GM23248 (cell line): ENCODE measurements around the gene EXOC6. TPM values are rescaled to one million over a fixed set of nuclear protein-coding genes. Genes with fewer than 3 reads are reported as not detected.

Source experiments
- DNase-seq: peaks from one replicate; pipeline ENCODE4 v3.0.0-alpha.2; 2015
- H2AFZ ChIP-seq: fragments of 200-600 bp; sonication (generic); 2 replicates; pipeline ENCODE4 v1.6.1; 2016; ENCODE audit warnings: antibody characterized with exemption
- H3F3A ChIP-seq: fragments of 200-600 bp; sonication (generic); 2 replicates; pipeline ENCODE4 v1.6.1; 2016; ENCODE audit warnings: mild to moderate bottlenecking, antibody characterized with exemption, mixed run types; ENCODE audit not compliant: insufficient read depth
- H3K27ac ChIP-seq: fragments of 200-600 bp; sonication (generic); 2 replicates; pipeline ENCODE4 v1.5.1; 2016; ENCODE audit warnings: mild to moderate bottlenecking
- H3K27me3 ChIP-seq: fragments of 200-600 bp; sonication (generic); replicated peaks from 2 replicates; pipeline ENCODE4 v1.6.1; 2016; ENCODE audit warnings: mild to moderate bottlenecking; ENCODE audit not compliant: insufficient read depth
- H3K36me3 ChIP-seq: fragments of 200-600 bp; sonication (generic); 2 replicates; pipeline ENCODE4 v1.6.1; 2016; ENCODE audit warnings: low read depth, mild to moderate bottlenecking
- H3K4me1 ChIP-seq: fragments of 200-600 bp; sonication (generic); 2 replicates; pipeline ENCODE4 v1.6.1; 2016; ENCODE audit warnings: mild to moderate bottlenecking; ENCODE audit not compliant: insufficient read depth
- H3K4me2 ChIP-seq: fragments of 200-600 bp; sonication (generic); one replicate; pipeline ENCODE4 v1.6.1; 2016; ENCODE audit warnings: mild to moderate bottlenecking; ENCODE audit not compliant: unreplicated experiment
- H3K4me3 ChIP-seq: fragments of 200-600 bp; sonication (generic); 2 replicates; pipeline ENCODE4 v1.5.1; 2016; ENCODE audit warnings: mild to moderate bottlenecking
- H3K79me2 ChIP-seq: fragments of 200-600 bp; sonication (generic); 2 replicates; pipeline ENCODE4 v1.6.1; 2016; ENCODE audit warnings: mild to moderate bottlenecking; ENCODE audit not compliant: insufficient read depth
- H3K9ac ChIP-seq: fragments of 200-600 bp; sonication (generic); 2 replicates; pipeline ENCODE4 v1.6.1; 2016; ENCODE audit warnings: mild to moderate bottlenecking
- H3K9me2 ChIP-seq: fragments of 200-600 bp; sonication (generic); 2 replicates; pipeline ENCODE4 v1.6.1; 2016; ENCODE audit warnings: mixed run types, mild to moderate bottlenecking, moderate library complexity; ENCODE audit not compliant: insufficient read depth
- H3K9me3 ChIP-seq: fragments of 200-600 bp; sonication (generic); one replicate; pipeline ENCODE4 v1.6.1; 2017; ENCODE audit warnings: low read depth
- H4K20me1 ChIP-seq: fragments of 200-600 bp; sonication (generic); 2 replicates; pipeline ENCODE4 v1.6.0; 2016; ENCODE audit not compliant: insufficient read depth
- EZH2 ChIP-seq: fragments of 200-600 bp; sonication (generic); IDR thresholded peaks from 2 replicates; pipeline ENCODE4 v1.6.1; 2018; ENCODE audit warnings: antibody characterized with exemption, mild to moderate bottlenecking; ENCODE audit not compliant: insufficient read depth, poor library complexity, severe bottlenecking
- EZH2phosphoT487 ChIP-seq: fragments of 200-600 bp; sonication (generic); IDR thresholded peaks from 2 replicates; pipeline ENCODE4 v1.6.1; 2018; ENCODE audit warnings: antibody characterized with exemption, moderate library complexity, mild to moderate bottlenecking, low read depth; ENCODE audit not compliant: insufficient read depth
- WGBS, 2 experiments: methylation state at CpG; one replicate each; pipeline ENCODE4 v1.1.6; 2015 to 2017; ENCODE audit warnings: low lambda C conversion rate in 2 of 2, low coverage in 1 of 2; ENCODE audit errors: missing lambda C conversion rate in 2 of 2; 5-methylcytosine and 5-hydroxymethylcytosine counted together
- in situ Hi-C: fragments of 300-500 bp; cut with MboI; formaldehyde crosslinking; loops from 2 replicates; pipeline ENCODE4 v1.15.0; 2020
- polyA plus RNA-seq: library from polyadenylated mRNA; unstranded; fragments of >200 nt; fragmentation: Nextera tagmentation; extraction: Ambion mirVana; gene quantifications from 2 replicates; pipeline ENCODE4 v1.2.1, GENCODE V29; 2016
- total RNA-seq: library from RNA; depleted of rRNA; stranded (reverse); fragments of >200 nt; shearing (Covaris generic); gene quantifications from 2 replicates; pipeline ENCODE4 v1.2.3, GENCODE V29; 2014

EXOC6 gene
- total and polyA plus RNA-seq, 2 experiments from 2014 or later = 2.0 to 3.4 TPM

GRCh38 chr10:92876509-92877036, 28.3 kb downstream of the EXOC6 start:
- H3K27ac ChIP-seq = no peak overlapping the region
- no peak for DNase-seq
- TF ChIP-seq EZH2 = no peak
- no peak for TF ChIP-seq EZH2phosphoT487
- H2AFZ ChIP-seq = no peak overlapping the region
- no peak overlapping the region for H3K9ac ChIP-seq
- no peaks in the 10 kb centered on the region for H4K20me1 ChIP-seq
- no peaks in the 10 kb centered on the region for H3K9me3 ChIP-seq
- no peak overlapping the region for H3K4me2 ChIP-seq
- no peaks in the 10 kb centered on the region for H3K79me2 ChIP-seq
- in situ Hi-C loops = loop anchor here (10.0 to 25.0 kb wide), 2 partner anchors 352 to 636 kb away; no protein-coding TSS in a partner anchor
- no peaks in the 10 kb centered on the region for H3F3A ChIP-seq
- H3K4me3 ChIP-seq = no peak overlapping the region
- no peaks in the 10 kb centered on the region for H3K36me3 ChIP-seq
- WGBS, 2 experiments = 41 to 47% methylated on average over 4 of the region's 4 CpGs
- H3K4me1 ChIP-seq = 0 out of 2 replicates have a peak, but pooled peaks cover 4% of the 10 kb centered on the region
- H3K9me2 ChIP-seq = no peaks in the 10 kb centered on the region
- no peaks in the 10 kb centered on the region for H3K27me3 ChIP-seq

DNA sequence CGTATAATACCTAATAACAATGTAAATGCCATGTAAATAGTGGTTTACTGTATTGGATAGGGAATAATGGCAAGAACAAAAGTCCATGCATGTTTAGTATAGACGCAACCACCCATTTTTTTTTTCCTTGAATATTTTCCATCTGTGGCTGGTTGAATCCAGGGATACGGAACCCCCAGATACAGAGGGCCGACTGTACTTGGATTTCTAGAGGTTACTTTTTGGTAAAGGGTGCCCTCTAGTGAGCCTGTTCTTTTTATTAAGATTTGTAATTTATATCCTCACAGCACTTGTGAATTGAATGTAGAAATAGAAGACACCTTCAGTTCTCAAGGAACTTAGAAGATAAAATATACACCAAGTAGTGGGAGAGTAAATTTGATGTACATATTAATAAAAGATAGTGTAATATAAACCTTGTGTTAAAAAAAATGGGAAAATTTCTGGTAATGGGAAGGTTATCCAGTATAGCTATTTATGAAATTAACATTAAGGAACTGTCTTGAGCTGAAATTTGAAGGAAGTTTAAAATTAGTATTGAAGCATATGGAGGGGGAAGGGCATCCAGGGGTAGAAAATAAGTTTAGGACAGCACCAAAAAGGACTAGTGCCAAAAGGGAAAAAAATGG, 32.0 kb downstream of the EXOC6 start:
- TF ChIP-seq EZH2 (no peak), EZH2phosphoT487 (no peak)

DNA sequence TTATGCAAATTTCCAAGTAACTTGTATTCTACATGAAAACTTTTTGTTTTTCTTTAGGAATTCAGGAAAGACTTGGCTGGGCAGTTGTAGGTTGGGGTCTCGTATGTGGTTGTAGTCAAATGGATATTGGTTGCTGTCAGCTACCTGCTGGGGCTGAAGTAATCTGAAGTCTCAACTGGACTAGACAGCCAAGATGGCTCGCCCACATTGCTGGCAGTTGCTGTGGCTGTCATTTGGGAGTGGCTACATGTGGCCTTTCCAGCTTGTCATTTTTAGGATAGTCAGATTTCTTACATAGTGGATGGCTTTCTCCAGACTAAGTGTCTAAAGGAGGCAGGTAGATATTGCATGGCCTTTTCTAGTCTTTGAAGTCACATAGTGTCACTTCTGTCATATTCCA, 32.6 kb downstream of the EXOC6 start:
- TF ChIP-seq EZH2phosphoT487 (no peak), EZH2 (no peak)
- 41 to 48% methylated on average over 2 of the region's 2 CpGs for WGBS, 2 experiments
- Histone ChIP-seq H3K9me3 (no peaks in the 10 kb centered on the region), H3K27ac (no peak overlapping the region), H3K4me3 (no peak overlapping the region), H3K36me3 (no peaks in the 10 kb centered on the region), H3K4me2 (no peak overlapping the region), H3K27me3 (no peaks in the 10 kb centered on the region), H3K9ac (no peak overlapping the region), H2AFZ (no peak overlapping the region), H3K79me2 (no peaks in the 10 kb centered on the region), H4K20me1 (no peaks in the 10 kb centered on the region), H3K9me2 (no peaks in the 10 kb centered on the region), H3K4me1 (no peaks in the 10 kb centered on the region), H3F3A (no peaks in the 10 kb centered on the region)
- DNase-seq = no peak
- in situ Hi-C loops = loop anchor here (25.0 kb wide), 1 partner anchor 631 kb away; no protein-coding TSS in a partner anchor

More for the DNA sequence above, 32.0 kb downstream of the EXOC6 start:
- Histone ChIP-seq H4K20me1 (no peaks in the 10 kb centered on the region), H3K79me2 (no peaks in the 10 kb centered on the region), H3F3A (no peaks in the 10 kb centered on the region), H3K9ac (no peak overlapping the region), H2AFZ (no peak overlapping the region), H3K9me2 (no peaks in the 10 kb centered on the region), H3K27ac (no peak overlapping the region), H3K4me1 (0 out of 2 replicates have a peak, but pooled peaks cover 3% of the 10 kb centered on the region), H3K4me3 (no peak overlapping the region), H3K4me2 (no peak overlapping the region), H3K27me3 (no peaks in the 10 kb centered on the region), H3K36me3 (no peaks in the 10 kb centered on the region), H3K9me3 (no peaks in the 10 kb centered on the region)
- DNase-seq = peak; percentile 66
- in situ Hi-C loops = loop anchor here (25.0 kb wide), 1 partner anchor 632 kb away; no protein-coding TSS in a partner anchor
- 23 to 27% methylated on average over 4 of the region's 4 CpGs for WGBS, 2 experiments

GRCh38 chr10:92886334-92886961, 38.1 kb downstream of the EXOC6 start:
- 100% methylated on average over 1 of the region's 1 CpG for WGBS, 2 experiments
- no peak overlapping the region for H3K27ac ChIP-seq
- in situ Hi-C loops = loop anchor here (25.0 kb wide), 1 partner anchor 626 kb away; no protein-coding TSS in a partner anchor
- H3K9me3 ChIP-seq = no peaks in the 10 kb centered on the region
- H2AFZ ChIP-seq = no peak overlapping the region
- no peak overlapping the region for H3K4me3 ChIP-seq
- no peaks in the 10 kb centered on the region for H3K79me2 ChIP-seq
- no peak for TF ChIP-seq EZH2phosphoT487
- TF ChIP-seq EZH2 = no peak
- peak; percentile 2 for DNase-seq
- no peaks in the 10 kb centered on the region for H4K20me1 ChIP-seq
- H3K27me3 ChIP-seq = no peaks in the 10 kb centered on the region
- no peaks in the 10 kb centered on the region for H3K4me1 ChIP-seq
- no peaks in the 10 kb centered on the region for H3K9me2 ChIP-seq
- H3K9ac ChIP-seq = no peak overlapping the region
- H3F3A ChIP-seq = no peaks in the 10 kb centered on the region
- no peaks in the 10 kb centered on the region for H3K36me3 ChIP-seq
- H3K4me2 ChIP-seq = no peak overlapping the region
